GM23338 (cell line): ENCODE measurements around the gene TP73. TPM values are rescaled to one million over a fixed set of nuclear protein-coding genes. Genes with fewer than 3 reads are reported as not detected.

ENCODE experiments used
- ATAC-seq: fragments of 200-7000 bp; cut with Tn5 transposase; 3 replicates; pipeline ENCODE4 v1.9.1; 2020
- DNase-seq: peaks from one replicate; pipeline ENCODE4 v3.0.0-alpha.2; 2015; ENCODE audit warnings: low spot score
- H2AFZ ChIP-seq: fragments of 200-600 bp; sonication (generic); 2 replicates; pipeline ENCODE4 v1.8.0; 2016; ENCODE audit warnings: antibody characterized with exemption, mild to moderate bottlenecking, moderate library complexity
- H3F3A ChIP-seq: fragments of 200-600 bp; sonication (generic); replicated peaks from 2 replicates; pipeline ENCODE4 v1.8.0; 2017; ENCODE audit warnings: antibody characterized with exemption, mixed run types, low read depth
- H3K27ac ChIP-seq: fragments of 200-600 bp; sonication (generic); 2 replicates; pipeline ENCODE4 v1.6.1; 2016; ENCODE audit warnings: low read depth
- H3K27me3 ChIP-seq: fragments of 200-600 bp; sonication (generic); 2 replicates; pipeline ENCODE4 v1.8.0; 2016; ENCODE audit warnings: mild to moderate bottlenecking, mixed run types, moderate library complexity; ENCODE audit not compliant: insufficient read depth
- H3K36me3 ChIP-seq: fragments of 200-600 bp; sonication (generic); 2 replicates; pipeline ENCODE4 v1.8.0; 2016; ENCODE audit warnings: mild to moderate bottlenecking; ENCODE audit not compliant: insufficient read depth
- H3K4me1 ChIP-seq: fragments of 200-600 bp; sonication (generic); 2 replicates; pipeline ENCODE4 v1.8.0; 2016; ENCODE audit warnings: mild to moderate bottlenecking, moderate library complexity; ENCODE audit not compliant: insufficient read depth
- H3K4me2 ChIP-seq: fragments of 200-600 bp; sonication (generic); 2 replicates; pipeline ENCODE4 v1.7.1; 2017; ENCODE audit warnings: mixed run types
- H3K4me3 ChIP-seq: fragments of 200-600 bp; sonication (generic); 2 replicates; pipeline ENCODE4 v1.6.1; 2016; ENCODE audit warnings: mixed run types
- H3K79me2 ChIP-seq: fragments of 200-600 bp; sonication (generic); replicated peaks from 2 replicates; pipeline ENCODE4 v1.8.0; 2017; ENCODE audit warnings: mild to moderate bottlenecking; ENCODE audit not compliant: insufficient read depth
- H3K9me2 ChIP-seq: fragments of 200-600 bp; sonication (generic); 2 replicates; pipeline ENCODE4 v1.8.0; 2017; ENCODE audit not compliant: insufficient read depth
- H4K20me1 ChIP-seq: fragments of 200-600 bp; sonication (generic); replicated peaks from 2 replicates; pipeline ENCODE4 v1.8.0; 2017; ENCODE audit warnings: mild to moderate bottlenecking; ENCODE audit not compliant: insufficient read depth
- H3K27ac Mint-ChIP-seq: 2 replicates; pipeline ENCODE4 v1.8.0; 2020; ENCODE audit warnings: inconsistent platforms, mild to moderate bottlenecking, moderate library complexity, mixed read lengths
- H3K27me3 Mint-ChIP-seq: 3 replicates; pipeline ENCODE4 v1.8.0; 2022; ENCODE audit warnings: low read depth, mild to moderate bottlenecking, moderate library complexity, mixed read lengths, inconsistent platforms; ENCODE audit not compliant: insufficient read depth, poor library complexity
- H3K36me3 Mint-ChIP-seq: 3 replicates; pipeline ENCODE4 v1.8.0; 2021; ENCODE audit warnings: low read depth, mild to moderate bottlenecking, inconsistent platforms, moderate library complexity, mixed read lengths
- H3K4me1 Mint-ChIP-seq: 3 replicates; pipeline ENCODE4 v1.8.0; 2020; ENCODE audit warnings: mild to moderate bottlenecking, inconsistent platforms, mixed read lengths
- H3K4me3 Mint-ChIP-seq: 3 replicates; pipeline ENCODE4 v1.8.0; 2021; ENCODE audit warnings: moderate library complexity, mild to moderate bottlenecking, inconsistent platforms, mixed read lengths
- H3K9me3 Mint-ChIP-seq: 3 replicates; pipeline ENCODE4 v1.8.0; 2020; ENCODE audit warnings: moderate library complexity, mild to moderate bottlenecking, inconsistent platforms, mixed read lengths
- CREB1 ChIP-seq: fragments of 250-450 bp; sonication (Bioruptor Pico); IDR thresholded peaks from 2 replicates; pipeline ENCODE4 v1.5.0; 2020; ENCODE audit warnings: low read depth, mild to moderate bottlenecking, moderate library complexity
- CTCF ChIP-seq, 2 experiments: fragments of 200-600 bp in 1 of 2; sonication (generic) in 1 of 2; conservative IDR thresholded peaks; 2 replicates each; pipeline versions ENCODE4 v1.5.1 to v1.6.1; 2016 to 2017; ENCODE audit warnings: antibody characterized with exemption in 2 of 2, low read depth in 2 of 2, mild to moderate bottlenecking in 2 of 2, moderate library complexity in 1 of 2
- ETS1 ChIP-seq: IDR thresholded peaks from 2 replicates; pipeline ENCODE4 v1.6.1; 2016; ENCODE audit warnings: antibody characterized with exemption
- EZH2 ChIP-seq: fragments of 200-600 bp; sonication (generic); IDR thresholded peaks from one replicate; pipeline ENCODE4 v1.8.0; 2017; ENCODE audit warnings: antibody characterized with exemption, mild to moderate bottlenecking, low read depth; ENCODE audit not compliant: unreplicated experiment
- EZH2phosphoT487 ChIP-seq: fragments of 200-600 bp; sonication (generic); IDR thresholded peaks from one replicate; pipeline ENCODE4 v1.8.1; 2018; ENCODE audit warnings: antibody characterized with exemption; ENCODE audit not compliant: unreplicated experiment
- JUNB ChIP-seq: IDR thresholded peaks from one replicate; pipeline ENCODE4 v1.6.1; 2016; ENCODE audit warnings: antibody characterized with exemption; ENCODE audit not compliant: unreplicated experiment
- NANOG ChIP-seq: IDR thresholded peaks from 2 replicates; pipeline ENCODE4 v1.6.1; 2016; ENCODE audit warnings: antibody characterized with exemption, borderline replicate concordance
- POLR2AphosphoS5 ChIP-seq: IDR thresholded peaks from 2 replicates; pipeline ENCODE4 v1.6.1; 2016; ENCODE audit warnings: antibody characterized with exemption, low read depth
- REST ChIP-seq: IDR thresholded peaks from one replicate; pipeline ENCODE4 v1.6.1; 2018; ENCODE audit warnings: antibody characterized with exemption; ENCODE audit not compliant: unreplicated experiment
- STAT1 ChIP-seq: IDR thresholded peaks from one replicate; pipeline ENCODE4 v1.6.1; 2016; ENCODE audit warnings: antibody characterized with exemption; ENCODE audit not compliant: unreplicated experiment
- ZNF114 ChIP-seq: fragments of 250-450 bp; sonication (Bioruptor Pico); IDR thresholded peaks from 2 replicates; pipeline ENCODE4 v1.5.0; 2020; ENCODE audit warnings: mild to moderate bottlenecking, moderate library complexity
- ZNF331 ChIP-seq: fragments of 250-450 bp; sonication (Bioruptor Pico); IDR thresholded peaks from 2 replicates; pipeline ENCODE4 v1.5.0; 2020; ENCODE audit warnings: low read depth, mild to moderate bottlenecking, moderate library complexity
- ZNF462 ChIP-seq: fragments of 250-450 bp; sonication (Bioruptor Pico); IDR thresholded peaks from 2 replicates; pipeline ENCODE4 v1.5.0; 2020; ENCODE audit warnings: mild to moderate bottlenecking, moderate library complexity
- polyA plus RNA-seq: library from polyadenylated mRNA; unstranded; fragments of >200 nt; fragmentation: Nextera tagmentation; extraction: Ambion mirVana; gene quantifications from 2 replicates; pipeline ENCODE4 v1.2.1, GENCODE V29; 2016
- total RNA-seq: library from RNA; depleted of rRNA; stranded (reverse); fragments of >200 nt; shearing (Covaris generic); gene quantifications from 2 replicates; pipeline ENCODE4 v1.2.3, GENCODE V29; 2014

Gene TP73
- total and polyA plus RNA-seq, 2 experiments from 2014 or later: 1.4 to 3.4 TPM

GRCh38 chr1:3711780-3712451, 59.6 kb downstream of the TP73 start:
- H3F3A ChIP-seq: 0 out of 2 replicates have a peak, but pooled peaks cover 7% of the 10 kb centered on the region
- peaks cover 9% of the 10 kb centered on the region; the same call in 1 of the 2 replicates for H3K4me1 ChIP-seq
- Mint-ChIP-seq H3K36me3 (no peaks in the 10 kb centered on the region), H3K4me3 (no peak overlapping the region), H3K4me1 (peaks cover 18% of the 10 kb centered on the region), H3K27me3 (peaks cover 14% of the 10 kb centered on the region), H3K27ac (no peak overlapping the region), H3K9me3 (no peaks in the 10 kb centered on the region)
- DNase-seq (no peak), ATAC-seq (no peak)
- H3K9me2 ChIP-seq: no peaks in the 10 kb centered on the region
- no peak overlapping the region for H2AFZ ChIP-seq
- H3K27ac ChIP-seq: no peak overlapping the region
- H3K27me3 ChIP-seq: no peaks in the 10 kb centered on the region
- no peaks in the 10 kb centered on the region for H3K36me3 ChIP-seq
- no peaks in the 10 kb centered on the region for H4K20me1 ChIP-seq
- no peak overlapping the region for H3K4me3 ChIP-seq
- TF ChIP-seq CTCF (conservative IDR thresholded peaks at IDR 0.05; ENCODE audit: low read depth in 2 of 2) (no peak), POLR2AphosphoS5 (no peak), NANOG (no peak), ZNF331 (no peak), ZNF462 (CRISPR knock-in tag) (no peak), EZH2phosphoT487 (no peak), EZH2 (no peak), STAT1 (no peak), ZNF114 (CRISPR knock-in tag) (no peak), JUNB (no peak), CREB1 (no peak), ETS1 (no peak), REST (no peak)
- H3K4me2 ChIP-seq: no peak overlapping the region
- H3K79me2 ChIP-seq: no peaks in the 10 kb centered on the region
